ENCODE data around the gene RBMS1. TPM values are rescaled to one million over a fixed set of nuclear protein-coding genes. Genes with fewer than 3 reads are reported as not detected.

Gene RBMS1
- total and polyA plus RNA-seq, 2 donors (not counting 1 experiment from before 2014, with no cell fraction given) = 18.0 to 36.7 TPM

- Histone ChIP-seq H3K9me3 (ENCODE audit: control extremely low read depth in 1 of 3, control insufficient read depth in 2 of 3, insufficient read depth in 1 of 3, low read length in 2 of 3) (no peaks in the 10 kb centered on the region), H3K27ac (ENCODE audit: low read length in 2 of 2) (no peak overlapping the region), H3K27me3 (replicated peaks in 1 of 4; ENCODE audit: control extremely low read depth in 1 of 4, control insufficient read depth in 3 of 4, insufficient read depth in 4 of 4, low read length in 3 of 4) (no peaks in the 10 kb centered on the region), H3K79me2 (ENCODE audit: control insufficient read depth, insufficient read depth, low read length) (no peaks in the 10 kb centered on the region), H3K4me1 (ENCODE audit: control insufficient read depth in 2 of 2, insufficient read depth in 2 of 2, low read length in 2 of 2) (peaks cover 6 to 15% of the 10 kb centered on the region in 2 donors), H4K20me1 (ENCODE audit: control insufficient read depth, insufficient read depth, low read length, poor library complexity, severe bottlenecking) (no peaks in the 10 kb centered on the region), H3K36me3 (replicated peaks in 1 of 2; ENCODE audit: control extremely low read depth in 1 of 2, control insufficient read depth in 1 of 2, extremely low read depth in 1 of 2, insufficient read depth in 2 of 2, low read length in 1 of 2) (peaks cover 0 to 3% of the 10 kb centered on the region in 2 experiments), H3K4me3 (ENCODE audit: control extremely low read depth in 1 of 5, extremely low read depth in 1 of 5, insufficient read depth in 1 of 5, low read depth in 2 of 5, low read length in 4 of 5) (no peak overlapping the region), H3K9ac (ENCODE audit: low read length) (no peak overlapping the region), H3K4me2 (replicated peaks; ENCODE audit: low read depth, low read length, poor library complexity, severe bottlenecking) (no peak overlapping the region), H2AFZ (ENCODE audit: insufficient read depth, low read depth, low read length, poor library complexity, severe bottlenecking) (no peak overlapping the region)
- WGBS (ENCODE audit: insufficient coverage) = 100% methylated on average over 1 of the region's 4 CpGs
- H3K27me3 Mint-ChIP-seq = peaks cover 17% of the 10 kb centered on the region
- no peak overlapping the region for H3K27ac Mint-ChIP-seq
- H3K9me3 Mint-ChIP-seq (ENCODE audit: insufficient read depth) = no peaks in the 10 kb centered on the region
- ATAC-seq (ENCODE audit: low read depth) (no peak), DNase-seq (no peak)
- intact Hi-C loops (cut with micrococcal nuclease) = no loop called here
- H3K4me3 Mint-ChIP-seq = no peak overlapping the region
- ChIA-PET POLR2A (no interaction called here), CTCF (no interaction called here)
- peaks cover 13% of the 10 kb centered on the region for H3K4me1 Mint-ChIP-seq
- TF ChIP-seq EZH2 (IDR thresholded peaks at IDR 0.05; ENCODE audit: borderline replicate concordance, insufficient read depth, low read depth, low read length, poor library complexity, severe bottlenecking) = no peak
- TF ChIP-seq, protein P1, sequence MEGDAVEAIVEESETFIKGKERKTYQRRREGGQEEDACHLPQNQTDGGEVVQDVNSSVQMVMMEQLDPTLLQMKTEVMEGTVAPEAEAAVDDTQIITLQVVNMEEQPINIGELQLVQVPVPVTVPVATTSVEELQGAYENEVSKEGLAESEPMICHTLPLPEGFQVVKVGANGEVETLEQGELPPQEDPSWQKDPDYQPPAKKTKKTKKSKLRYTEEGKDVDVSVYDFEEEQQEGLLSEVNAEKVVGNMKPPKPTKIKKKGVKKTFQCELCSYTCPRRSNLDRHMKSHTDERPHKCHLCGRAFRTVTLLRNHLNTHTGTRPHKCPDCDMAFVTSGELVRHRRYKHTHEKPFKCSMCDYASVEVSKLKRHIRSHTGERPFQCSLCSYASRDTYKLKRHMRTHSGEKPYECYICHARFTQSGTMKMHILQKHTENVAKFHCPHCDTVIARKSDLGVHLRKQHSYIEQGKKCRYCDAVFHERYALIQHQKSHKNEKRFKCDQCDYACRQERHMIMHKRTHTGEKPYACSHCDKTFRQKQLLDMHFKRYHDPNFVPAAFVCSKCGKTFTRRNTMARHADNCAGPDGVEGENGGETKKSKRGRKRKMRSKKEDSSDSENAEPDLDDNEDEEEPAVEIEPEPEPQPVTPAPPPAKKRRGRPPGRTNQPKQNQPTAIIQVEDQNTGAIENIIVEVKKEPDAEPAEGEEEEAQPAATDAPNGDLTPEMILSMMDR (IDR thresholded peaks at IDR 0.05) = no peak
Observed at GRCh38 chr2:160267022-160267421, 226.6 kb downstream of the RBMS1 start.

DNA sequence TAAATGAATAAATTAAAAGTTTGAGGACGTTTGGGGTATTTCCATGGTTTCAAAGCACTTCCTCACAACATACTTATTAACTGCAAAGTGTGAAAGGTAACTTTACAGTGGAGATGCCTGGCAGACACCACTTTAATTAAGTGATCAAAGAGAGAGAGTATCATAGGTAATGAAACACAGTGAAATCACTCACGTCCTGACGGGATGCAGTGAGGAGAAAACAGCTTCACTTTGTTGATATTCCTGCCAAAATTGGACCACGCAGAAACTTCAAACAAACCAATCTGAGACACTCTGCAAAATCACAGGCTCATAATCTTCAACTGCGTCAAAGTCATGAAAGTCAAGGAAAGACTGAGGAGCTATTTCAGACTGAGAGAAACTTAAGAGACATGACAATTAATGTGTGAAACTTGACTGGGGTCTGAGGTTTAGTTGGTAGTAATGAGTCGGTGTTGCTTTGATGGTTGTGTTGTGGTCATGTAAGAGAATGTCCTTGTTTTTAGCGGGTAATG, 227.5 kb downstream of the RBMS1 start:
- H3K27ac Mint-ChIP-seq = no peak overlapping the region
- no peaks in the 10 kb centered on the region for H3K9me3 ChIP-seq (ENCODE audit: control extremely low read depth in 1 of 3, control insufficient read depth in 2 of 3, insufficient read depth in 1 of 3, low read length in 2 of 3)
- H3K9ac ChIP-seq (ENCODE audit: low read length) = no peak overlapping the region
- 88% methylated on average over 2 of the region's 7 CpGs for WGBS (ENCODE audit: insufficient coverage)
- H3K27me3 Mint-ChIP-seq = peaks cover 22% of the 10 kb centered on the region
- no peak for DNase-seq
- H3K36me3 ChIP-seq (replicated peaks in 1 of 2; ENCODE audit: control extremely low read depth in 1 of 2, control insufficient read depth in 1 of 2, extremely low read depth in 1 of 2, insufficient read depth in 2 of 2, low read length in 1 of 2) = peaks cover 0 to 3% of the 10 kb centered on the region in 2 experiments
- ChIA-PET POLR2A (no interaction called here), CTCF (no interaction called here)
- H3K4me3 ChIP-seq (ENCODE audit: control extremely low read depth in 1 of 5, extremely low read depth in 1 of 5, insufficient read depth in 1 of 5, low read depth in 2 of 5, low read length in 4 of 5) = no peak overlapping the region
- no peaks in the 10 kb centered on the region for H4K20me1 ChIP-seq (ENCODE audit: control insufficient read depth, insufficient read depth, low read length, poor library complexity, severe bottlenecking)
- no peaks in the 10 kb centered on the region for H3K9me3 Mint-ChIP-seq (ENCODE audit: insufficient read depth)
- H3K4me2 ChIP-seq (replicated peaks; ENCODE audit: low read depth, low read length, poor library complexity, severe bottlenecking) = no peak overlapping the region
- no peak overlapping the region for H3K27ac ChIP-seq (ENCODE audit: low read length in 2 of 2)
- H3K4me1 ChIP-seq (ENCODE audit: control insufficient read depth in 2 of 2, insufficient read depth in 2 of 2, low read length in 2 of 2) = peaks cover 6 to 15% of the 10 kb centered on the region in 2 donors
- peaks cover 13% of the 10 kb centered on the region for H3K4me1 Mint-ChIP-seq
- H2AFZ ChIP-seq (ENCODE audit: insufficient read depth, low read depth, low read length, poor library complexity, severe bottlenecking) = no peak overlapping the region
- no peak overlapping the region for H3K4me3 Mint-ChIP-seq
- H3K79me2 ChIP-seq (ENCODE audit: control insufficient read depth, insufficient read depth, low read length) = no peaks in the 10 kb centered on the region
- no peaks in the 10 kb centered on the region for H3K27me3 ChIP-seq (replicated peaks in 1 of 4; ENCODE audit: control extremely low read depth in 1 of 4, control insufficient read depth in 3 of 4, insufficient read depth in 4 of 4, low read length in 3 of 4)
- TF ChIP-seq EZH2 (IDR thresholded peaks at IDR 0.05; ENCODE audit: borderline replicate concordance, insufficient read depth, low read depth, low read length, poor library complexity, severe bottlenecking) = no peak
- TF ChIP-seq, protein P1 (IDR thresholded peaks at IDR 0.05) = no peak
- no peak for ATAC-seq (ENCODE audit: low read depth)
- intact Hi-C loops (cut with micrococcal nuclease) = no loop called here
